KG1 (cell line): ENCODE results near the gene SNCAIP.

ENCODE experiments used
- DNase-seq: peaks from one replicate; lab custom pipeline; 2025; lab: John Stamatoyannopoulos, UW

SNCAIP gene

GRCh38 chr5:122400341-122400740 lies 88.3 kb downstream of the SNCAIP start:
- no peak for DNase-seq

GRCh38 chr5:122400938-122401337 lies 88.9 kb downstream of the SNCAIP start:
- no peak for DNase-seq

- no peak for DNase-seq
Observed at GRCh38 chr5:122401976-122402725, 90.1 kb downstream of the SNCAIP start.

GRCh38 chr5:122402955-122403685 lies 91.1 kb downstream of the SNCAIP start:
- DNase-seq, result no peak

GRCh38 chr5:122404018-122404417 lies 92.0 kb downstream of the SNCAIP start:
- no peak for DNase-seq

GRCh38 chr5:122404653-122405362 lies 92.8 kb downstream of the SNCAIP start:
- no peak for DNase-seq

- no peak for DNase-seq
Observed at GRCh38 chr5:122405751-122406150, 93.7 kb downstream of the SNCAIP start.

- no peak for DNase-seq
Observed at GRCh38 chr5:122406181-122406580, 94.1 kb downstream of the SNCAIP start.

GRCh38 chr5:122408592-122409224 lies 96.7 kb downstream of the SNCAIP start:
- no peak for DNase-seq

GRCh38 chr5:122412966-122413365 lies 100.9 kb downstream of the SNCAIP start:
- DNase-seq, result no peak

- DNase-seq, result no peak
Observed at GRCh38 chr5:122413722-122414121, 101.7 kb downstream of the SNCAIP start.

- peak; percentile 2 for DNase-seq
Observed at GRCh38 chr5:122415030-122415800, 103.2 kb downstream of the SNCAIP start.

GRCh38 chr5:122415801-122416120 lies 103.7 kb downstream of the SNCAIP start:
- no peak for DNase-seq

- no peak for DNase-seq
Observed at GRCh38 chr5:122419142-122419894, 107.3 kb downstream of the SNCAIP start.

- no peak for DNase-seq
Observed at GRCh38 chr5:122420091-122420490, 108.1 kb downstream of the SNCAIP start.

- no peak for DNase-seq
Observed at GRCh38 chr5:122420537-122421236, 108.7 kb downstream of the SNCAIP start.

GRCh38 chr5:122421374-122422079 lies 109.5 kb downstream of the SNCAIP start:
- DNase-seq, result no peak

- no peak for DNase-seq
Observed at GRCh38 chr5:122423221-122423620, 111.2 kb downstream of the SNCAIP start.

- DNase-seq, result no peak
Observed at GRCh38 chr5:122424132-122424531, 112.1 kb downstream of the SNCAIP start.

- no peak for DNase-seq
Observed at GRCh38 chr5:122426301-122426700, 114.3 kb downstream of the SNCAIP start.
